Heart left ventricle (tissue), 16 donors: ENCODE measurements around the gene ZNF791. TPM values are rescaled to one million over a fixed set of nuclear protein-coding genes. Genes with fewer than 3 reads are reported as not detected.
A peak's percentile ranks its signal among the peaks of the same experiment; 100 is the strongest.

ENCODE experiments used
- ATAC-seq, 4 donors: fragments of 200-7000 bp; cut with Tn5 transposase; one replicate each; pipeline ENCODE4 v1.9.1; 2020 to 2022; ENCODE audit warnings: moderate library complexity in 4 of 4, mild to moderate bottlenecking in 3 of 4, moderate number of reproducible peaks in 1 of 4
- DNase-seq, 5 donors: peaks; one replicate each; pipeline ENCODE4 v3.0.0-alpha.2; 2020
- H3K27ac ChIP-seq, 12 donors: fragments of 200-600 bp; sonication (generic) in 4 of 12; one replicate each; pipeline versions ENCODE4 v1.5.0 to v1.8.0; 2016 to 2022; ENCODE audit warnings: mild to moderate bottlenecking in 2 of 12
- H3K27me3 ChIP-seq, 9 donors: fragments of 200-600 bp; sonication (generic) in 2 of 9; one replicate each; pipeline versions ENCODE4 v1.5.1 to v1.8.0; 2016 to 2022; ENCODE audit warnings: mild to moderate bottlenecking in 3 of 9
- H3K36me3 ChIP-seq, 9 donors: fragments of 200-600 bp; sonication (generic) in 2 of 9; one replicate each; pipeline versions ENCODE4 v1.5.0 to v1.8.0; 2018 to 2022; ENCODE audit warnings: mild to moderate bottlenecking in 2 of 9
- H3K4me1 ChIP-seq, 12 donors: fragments of 200-600 bp; sonication (generic) in 4 of 12; one replicate each; pipeline versions ENCODE4 v1.5.0 to v1.8.0; 2016 to 2022; ENCODE audit warnings: mild to moderate bottlenecking in 3 of 12
- H3K4me3 ChIP-seq, 12 donors: fragments of 200-600 bp; sonication (generic) in 4 of 12; one replicate each; pipeline versions ENCODE4 v1.5.0 to v1.8.0; 2017 to 2022; ENCODE audit warnings: mild to moderate bottlenecking in 9 of 12, moderate library complexity in 4 of 12
- H3K9me3 ChIP-seq, 12 donors: fragments of 200-600 bp; sonication (generic) in 4 of 12; one replicate each; pipeline versions ENCODE4 v1.5.0 to v1.8.0; 2016 to 2022; ENCODE audit warnings: mild to moderate bottlenecking in 1 of 12
- POLR2A ChIP-seq, 2 donors: fragments of 450-650 bp; IDR thresholded peaks; one replicate each; pipeline ENCODE4 v1.6.1; 2017; ENCODE audit warnings: antibody characterized with exemption in 2 of 2, mild to moderate bottlenecking in 2 of 2, moderate library complexity in 2 of 2
- WGBS, 4 donors: extraction: QIAGEN DNeasy Blood & Tissue Kit in 2 of 4; methylation state at CpG; one replicate each; pipeline versions ENCODE4 v1.1.5 to v1.1.7; 2013 to 2018; 5-methylcytosine and 5-hydroxymethylcytosine counted together
- intact Hi-C, 10 donors: fragments of 100-400 bp; cut with DNase I; formaldehyde crosslinking; loops; one replicate each; pipeline versions ENCODE4 v1.11.1 to v1.14.2; 2022
- polyA plus RNA-seq, 2 donors: library from polyadenylated mRNA; stranded (reverse); fragments of 200-250 nt; gene quantifications; one replicate each; pipeline ENCODE4 v1.2.3, GENCODE V29; 2013
- total RNA-seq, 9 donors: library from RNA; depleted of rRNA in 2 of 9; stranded (reverse); fragments of >200 nt in 2 of 9; fragmentation: NEBNext Ultra II Directional in 3 of 9; extraction: Animal tissue kit (Norgen Biotek cat#: 25700) in 3 of 9; gene quantifications; one replicate each; pipeline versions ENCODE4 v1.1.0 to v1.2.4, GENCODE V29; 2016 to 2023
- TF ChIP-seq, protein P1 (sequence below), 12 donors: fragments of 200-600 bp; sonication (generic) in 4 of 12; IDR thresholded peaks; one replicate each; pipeline versions ENCODE4 v1.5.0 to v1.8.0; 2018 to 2022; ENCODE audit warnings: antibody characterized with exemption in 12 of 12, mild to moderate bottlenecking in 5 of 12
- donor health status: ischemic (EF 13 %, LVEDD 7.1; RV severe dilation, severe dysfunction).
- donor health status: healthy with polysubstance abuse.
- donor health status: DM: no; HTN: yes; CAD: no.
- donor health status: DM: no; HTN: no; CAD: no.
- donor health status: ischemic (EF 25% LVEDD 6.9; RV normal size, moderate dysfunction).
- donor health status: ischemic (EF 25% LVEDD 5.7; RV mildly dilated, moderate dysfunction).
- donor health status: healthy.
- donor health status: DM: yes; HTN: yes; CAD: no.
- donor health status: ischemic (EF 35%, LVEDD 5.7; RV mildly dilated, moderate dysfunction).
- donor health status: nonischemic (EF 11% LVEDD 7.7; RV severe dilation, severe dysfunction).
- donor health status: DM: yes; HTN: yes; CAD: no.
- donor health status: PGD.
- donor health status: ischemic (EF 29% LVEDD 5.4; RV normal size, mild dysfunction).
- donor health status: nonischemic (EF 23%, LVEDD 6.1; RV moderate dilation, normal function).

ZNF791 gene
- total and polyA plus RNA-seq, 11 donors, result 6.1 to 22.6 (median 12.2) TPM

DNA sequence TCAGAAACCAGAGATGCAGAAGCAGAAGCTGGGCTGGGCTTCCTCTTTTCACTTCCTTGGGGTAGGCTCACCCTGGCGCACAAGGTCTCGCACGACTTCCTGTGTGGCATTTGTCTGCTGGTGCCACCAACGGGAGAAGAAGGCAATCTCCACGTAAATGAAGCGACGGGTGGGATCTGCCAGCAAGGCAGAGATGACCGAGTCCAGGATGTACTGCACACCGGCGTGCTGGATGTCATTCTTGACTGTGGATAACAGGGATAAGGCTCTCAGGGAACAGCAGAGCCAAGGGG lies 54.5 kb downstream of the ZNF791 start:
- intact Hi-C loops, result loop anchor here in 1 of 10 donors (5.0 kb wide), 1 partner anchor 103 kb away; no protein-coding TSS in a partner anchor
- ATAC-seq, result peak in 2 of 4 donors; percentile 12 to 21
- Histone ChIP-seq H3K27me3 (no peaks in the 10 kb centered on the region), H3K36me3 (peaks cover 0 to 53% (median 38%) of the 10 kb centered on the region in 9 donors), H3K9me3 (no peaks in the 10 kb centered on the region), H3K27ac (peak overlapping the region in 1 of 12 donors; percentile 90), H3K4me1 (peaks cover 6 to 45% (median 33%) of the 10 kb centered on the region in 12 donors), H3K4me3 (peak overlapping the region in 7 of 12 donors; percentile 72 to 97 (median 93))
- 74 to 92% (median 85%) methylated on average over 10 of the region's 10 CpGs for WGBS, 4 donors
- DNase-seq, result peak; percentile 52 to 78 (median 65)
- TF ChIP-seq, protein P1, sequence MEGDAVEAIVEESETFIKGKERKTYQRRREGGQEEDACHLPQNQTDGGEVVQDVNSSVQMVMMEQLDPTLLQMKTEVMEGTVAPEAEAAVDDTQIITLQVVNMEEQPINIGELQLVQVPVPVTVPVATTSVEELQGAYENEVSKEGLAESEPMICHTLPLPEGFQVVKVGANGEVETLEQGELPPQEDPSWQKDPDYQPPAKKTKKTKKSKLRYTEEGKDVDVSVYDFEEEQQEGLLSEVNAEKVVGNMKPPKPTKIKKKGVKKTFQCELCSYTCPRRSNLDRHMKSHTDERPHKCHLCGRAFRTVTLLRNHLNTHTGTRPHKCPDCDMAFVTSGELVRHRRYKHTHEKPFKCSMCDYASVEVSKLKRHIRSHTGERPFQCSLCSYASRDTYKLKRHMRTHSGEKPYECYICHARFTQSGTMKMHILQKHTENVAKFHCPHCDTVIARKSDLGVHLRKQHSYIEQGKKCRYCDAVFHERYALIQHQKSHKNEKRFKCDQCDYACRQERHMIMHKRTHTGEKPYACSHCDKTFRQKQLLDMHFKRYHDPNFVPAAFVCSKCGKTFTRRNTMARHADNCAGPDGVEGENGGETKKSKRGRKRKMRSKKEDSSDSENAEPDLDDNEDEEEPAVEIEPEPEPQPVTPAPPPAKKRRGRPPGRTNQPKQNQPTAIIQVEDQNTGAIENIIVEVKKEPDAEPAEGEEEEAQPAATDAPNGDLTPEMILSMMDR (IDR thresholded peaks at IDR 0.05), result no peak
- TF ChIP-seq POLR2A (IDR thresholded peaks at IDR 0.05), result no peak

DNA sequence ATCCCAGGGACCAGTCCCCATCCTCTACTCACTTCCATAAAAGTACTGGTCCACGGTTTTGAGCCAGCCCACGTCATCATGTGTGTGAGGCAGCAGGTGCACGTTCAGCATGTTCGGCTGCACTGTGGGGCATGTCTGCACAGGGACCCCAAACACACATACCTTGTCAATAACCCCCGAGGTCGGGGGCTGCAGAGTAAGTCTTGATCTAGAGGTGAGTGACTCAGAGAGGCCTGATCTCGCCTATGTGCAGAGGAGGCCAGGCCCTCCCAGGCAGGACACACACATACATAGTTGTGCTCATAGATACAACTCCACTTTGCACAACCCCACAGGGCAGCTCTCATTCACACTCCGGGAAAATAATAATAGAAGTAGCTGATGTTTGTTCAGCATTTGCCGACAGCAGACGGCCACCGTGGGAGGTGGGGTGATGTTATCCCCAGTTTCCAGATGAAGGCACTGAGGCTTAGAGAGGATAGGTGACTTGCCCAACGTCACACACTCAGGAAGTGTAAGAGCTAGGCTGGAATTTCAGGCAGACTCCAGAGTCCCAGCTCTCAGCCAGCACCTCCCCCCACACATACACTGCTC lies 55.0 kb downstream of the ZNF791 start:
- TF ChIP-seq, protein P1 (IDR thresholded peaks at IDR 0.05), result no peak
- TF ChIP-seq POLR2A (IDR thresholded peaks at IDR 0.05), result no peak
- Histone ChIP-seq H3K36me3 (peaks cover 0 to 48% (median 32%) of the 10 kb centered on the region in 9 donors), H3K4me1 (peaks cover 9 to 50% (median 38%) of the 10 kb centered on the region in 12 donors), H3K4me3 (peak overlapping the region; percentile 55 to 97 (median 88)), H3K27me3 (no peaks in the 10 kb centered on the region), H3K9me3 (no peaks in the 10 kb centered on the region), H3K27ac (peak overlapping the region in 6 of 12 donors; percentile 45 to 90 (median 84))
- intact Hi-C loops, result loop anchor here in 1 of 10 donors (5.0 kb wide), 1 partner anchor 103 kb away; no protein-coding TSS in a partner anchor
- 48 to 62% (median 60%) methylated on average over 8 to 12 of the region's 12 CpGs for WGBS, 4 donors
- no peak for DNase-seq
- ATAC-seq, result no peak

DNA sequence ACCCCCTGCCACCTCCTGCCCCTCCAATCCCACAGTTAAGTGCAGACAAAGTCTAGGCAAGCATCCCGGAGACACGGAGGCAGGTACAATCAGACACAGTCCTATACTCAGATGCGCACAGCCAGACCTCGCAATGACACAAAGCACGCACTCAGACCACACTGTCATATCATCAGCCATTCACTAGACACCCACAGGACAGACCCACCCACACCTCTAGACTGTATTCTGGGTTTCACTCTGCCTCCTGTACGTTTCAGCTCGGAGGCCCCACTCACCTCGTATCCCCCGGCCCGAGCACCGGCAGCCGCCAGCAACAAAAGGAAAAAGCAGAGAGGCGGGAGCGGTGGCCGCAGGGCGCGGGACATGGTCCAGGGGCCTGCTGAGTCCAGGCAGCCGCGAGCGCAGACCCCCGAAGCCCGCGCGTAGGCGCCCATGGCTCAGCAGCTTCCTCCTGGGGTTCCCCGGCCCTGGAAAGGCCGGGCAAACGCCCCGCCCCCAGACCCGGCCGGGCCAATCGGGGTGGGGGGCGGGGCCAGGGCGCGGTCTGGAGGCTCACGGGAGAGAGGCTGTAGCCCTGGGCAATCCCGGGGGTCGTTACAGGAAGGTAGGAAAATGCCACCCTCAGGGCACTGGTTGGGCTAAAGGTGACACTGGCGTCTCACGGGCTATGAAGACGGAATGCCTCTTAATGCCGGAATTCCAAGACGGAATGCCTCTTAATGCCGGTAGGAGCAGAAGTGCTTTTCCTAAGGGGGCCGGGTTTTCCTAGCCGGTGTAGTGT lies 55.7 kb downstream of the ZNF791 start, which contains the start of the genes MAN2B1 and WDR83:
Gene MAN2B1, minus strand, starts transcription at position 478 of the 784 bp plus-strand sequence. Its CDS starts 41 bp downstream, at position 437.
Gene WDR83, plus strand, starts transcription at position 543 of the 784 bp plus-strand sequence. CDS start 2,984 bp downstream, outside the sequence.
- intact Hi-C loops, result loop anchor here in 1 of 10 donors (5.0 kb wide), 1 partner anchor 104 kb away; no protein-coding TSS in a partner anchor
- peak; percentile 60 to 89 (median 88) for ATAC-seq
- WGBS, 4 donors, result 1 to 2% (median 1%) methylated on average over 21 to 46 of the region's 46 CpGs
- DNase-seq, result peak; percentile 77 to 88 (median 82)
- Histone ChIP-seq H3K36me3 (peaks cover 0 to 41% (median 26%) of the 10 kb centered on the region in 9 donors), H3K4me3 (peak within 1 kb of the TSS; percentile 55 to 97 (median 88)), H3K9me3 (no peaks in the 10 kb centered on the region), H3K4me1 (peaks cover 9 to 51% (median 38%) of the 10 kb centered on the region in 12 donors), H3K27ac (peak within 1 kb of the TSS in 11 of 12 donors; percentile 45 to 90 (median 77)), H3K27me3 (no peaks in the 10 kb centered on the region)
- TF ChIP-seq POLR2A (IDR thresholded peaks at IDR 0.05), result peak in 1 of 2 donors; percentile 45
- TF ChIP-seq, protein P1 (IDR thresholded peaks at IDR 0.05), result no peak
